ENCODE measurements around the gene IL11.

DNA sequence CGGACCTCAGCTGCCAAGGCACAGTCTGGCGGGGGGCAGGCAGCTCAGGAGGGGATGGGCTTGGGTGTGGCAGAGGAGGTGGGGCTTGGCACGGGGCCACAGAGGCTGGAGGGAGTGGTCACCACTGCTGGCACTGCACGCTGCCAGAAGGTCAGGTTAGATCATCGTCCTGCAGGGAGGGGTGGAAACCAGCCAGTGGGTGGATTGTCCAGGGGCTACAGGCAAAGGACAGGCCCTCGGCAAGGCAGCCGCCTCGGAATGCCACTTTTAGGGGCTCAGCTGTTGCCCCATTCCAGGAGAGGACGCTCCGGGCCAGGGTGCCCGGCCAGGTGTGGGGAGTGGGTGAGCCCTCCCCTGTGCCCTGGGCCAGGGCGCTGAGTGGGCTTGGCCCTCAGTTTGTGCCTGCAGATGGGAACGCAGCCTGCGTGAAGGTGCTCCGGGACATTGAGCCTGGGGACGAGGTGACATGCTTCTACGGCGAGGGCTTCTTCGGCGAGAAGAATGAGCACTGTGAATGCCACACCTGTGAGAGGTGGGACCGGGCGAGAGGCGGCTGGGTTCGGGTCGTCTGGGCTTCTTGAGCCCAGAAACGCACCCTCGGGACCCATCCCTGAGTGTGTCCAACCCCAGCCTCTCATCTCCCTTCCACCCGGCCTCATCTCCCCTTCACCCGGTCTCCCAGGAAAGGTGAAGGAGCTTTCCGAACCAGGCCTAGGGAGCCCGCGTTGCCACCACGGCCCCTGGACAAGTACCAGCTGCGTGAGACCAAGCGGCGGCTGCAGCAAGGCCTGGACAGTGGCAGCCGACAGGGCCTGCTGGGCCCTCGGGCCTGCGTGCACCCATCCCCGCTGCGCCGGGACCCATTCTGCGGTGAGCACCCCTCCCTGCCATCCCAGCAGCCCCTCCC, 24.2 kb downstream of the IL11 start:
- TF ChIP-seq POLR2A (IDR thresholded peaks at IDR 0.05; ENCODE audit: low read depth, low read length) (no peak), POLR2AphosphoS5 (IDR thresholded peaks at IDR 0.05; ENCODE audit: insufficient read depth, low read depth, low read length) (no peak), GATA2 (IDR thresholded peaks at IDR 0.05; ENCODE audit: insufficient read depth, insufficient read length, low read depth, low read length) (no peak), EZH2 (IDR thresholded peaks at IDR 0.05; ENCODE audit: borderline replicate concordance, low read depth, low read length, severe bottlenecking) (no peak)
- TF ChIP-seq, protein P1, sequence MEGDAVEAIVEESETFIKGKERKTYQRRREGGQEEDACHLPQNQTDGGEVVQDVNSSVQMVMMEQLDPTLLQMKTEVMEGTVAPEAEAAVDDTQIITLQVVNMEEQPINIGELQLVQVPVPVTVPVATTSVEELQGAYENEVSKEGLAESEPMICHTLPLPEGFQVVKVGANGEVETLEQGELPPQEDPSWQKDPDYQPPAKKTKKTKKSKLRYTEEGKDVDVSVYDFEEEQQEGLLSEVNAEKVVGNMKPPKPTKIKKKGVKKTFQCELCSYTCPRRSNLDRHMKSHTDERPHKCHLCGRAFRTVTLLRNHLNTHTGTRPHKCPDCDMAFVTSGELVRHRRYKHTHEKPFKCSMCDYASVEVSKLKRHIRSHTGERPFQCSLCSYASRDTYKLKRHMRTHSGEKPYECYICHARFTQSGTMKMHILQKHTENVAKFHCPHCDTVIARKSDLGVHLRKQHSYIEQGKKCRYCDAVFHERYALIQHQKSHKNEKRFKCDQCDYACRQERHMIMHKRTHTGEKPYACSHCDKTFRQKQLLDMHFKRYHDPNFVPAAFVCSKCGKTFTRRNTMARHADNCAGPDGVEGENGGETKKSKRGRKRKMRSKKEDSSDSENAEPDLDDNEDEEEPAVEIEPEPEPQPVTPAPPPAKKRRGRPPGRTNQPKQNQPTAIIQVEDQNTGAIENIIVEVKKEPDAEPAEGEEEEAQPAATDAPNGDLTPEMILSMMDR (IDR thresholded peaks at IDR 0.05; ENCODE audit: extremely low read depth in 1 of 2, insufficient read depth in 1 of 2, low read depth in 1 of 2, low read length in 2 of 2) = no peak
- TF ChIP-seq, protein P2, sequence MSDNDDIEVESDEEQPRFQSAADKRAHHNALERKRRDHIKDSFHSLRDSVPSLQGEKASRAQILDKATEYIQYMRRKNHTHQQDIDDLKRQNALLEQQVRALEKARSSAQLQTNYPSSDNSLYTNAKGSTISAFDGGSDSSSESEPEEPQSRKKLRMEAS (IDR thresholded peaks at IDR 0.05; ENCODE audit: insufficient read depth, insufficient read length) = no peak
